OCI-LY1 (cell line): ENCODE results near the gene YIPF1.

Experiments used
- H2AFZ ChIP-seq: fragments of 200-600 bp; sonication (generic), shearing (Covaris generic); 2 replicates; pipeline ENCODE4 v1.6.0; 2014; ENCODE audit warnings: antibody characterized with exemption, mild to moderate bottlenecking, low read length
- H3F3A ChIP-seq: fragments of 200-600 bp; sonication (generic), shearing (Covaris generic); 2 replicates; pipeline ENCODE4 v1.6.0; 2014; ENCODE audit warnings: mild to moderate bottlenecking, antibody characterized with exemption, low read length, moderate library complexity; ENCODE audit not compliant: insufficient read depth
- H3K27ac ChIP-seq: fragments of 200-600 bp; sonication (generic); 2 replicates; pipeline ENCODE4 v1.5.1; 2014; ENCODE audit warnings: low read length, mixed run types, mild to moderate bottlenecking, low read depth; ENCODE audit not compliant: poor library complexity, severe bottlenecking
- H3K27me3 ChIP-seq: fragments of 200-600 bp; sonication (generic); 2 replicates; pipeline ENCODE4 v1.6.0; 2014; ENCODE audit warnings: antibody characterized with exemption, mild to moderate bottlenecking, low read length, moderate library complexity; ENCODE audit not compliant: insufficient read depth
- H3K36me3 ChIP-seq: fragments of 200-600 bp; sonication (generic); 2 replicates; pipeline ENCODE4 v1.6.1; 2014; ENCODE audit warnings: mild to moderate bottlenecking, antibody characterized with exemption, low read length, moderate library complexity, mixed read lengths; ENCODE audit not compliant: insufficient read depth
- H3K4me1 ChIP-seq: fragments of 200-600 bp; sonication (generic); 2 replicates; pipeline ENCODE4 v1.5.1; 2014; ENCODE audit warnings: mild to moderate bottlenecking, low read length, moderate library complexity; ENCODE audit not compliant: insufficient read depth, severe bottlenecking
- H3K4me2 ChIP-seq: fragments of 200-600 bp; sonication (generic), shearing (Covaris generic); 2 replicates; pipeline ENCODE4 v1.6.1; 2014; ENCODE audit warnings: low read length
- H3K4me3 ChIP-seq: fragments of 200-600 bp; sonication (generic); 2 replicates; pipeline ENCODE4 v1.5.1; 2014; ENCODE audit warnings: low read length, low read depth, mild to moderate bottlenecking, mixed read lengths; ENCODE audit not compliant: poor library complexity, severe bottlenecking
- H3K79me2 ChIP-seq: fragments of 200-600 bp; shearing (Covaris generic); 2 replicates; pipeline ENCODE4 v1.6.1; 2016; ENCODE audit warnings: mixed run types, low read length, mixed read lengths; ENCODE audit not compliant: insufficient read depth
- H3K9ac ChIP-seq: fragments of 200-600 bp; sonication (generic), shearing (Covaris generic); 2 replicates; pipeline ENCODE4 v1.6.1; 2014; ENCODE audit warnings: mild to moderate bottlenecking, low read length, mixed read lengths
- H3K9me2 ChIP-seq: fragments of 200-600 bp; sonication (generic), shearing (Covaris generic); 2 replicates; pipeline ENCODE4 v1.6.1; 2014; ENCODE audit warnings: low read depth, mild to moderate bottlenecking, low read length, mixed read lengths
- H3K9me3 ChIP-seq: fragments of 200-600 bp; shearing (Covaris generic); 2 replicates; pipeline ENCODE4 v1.6.1; 2014; ENCODE audit warnings: low read length, mixed read lengths
- H4K20me1 ChIP-seq: fragments of 200-600 bp; sonication (generic), shearing (Covaris generic); 2 replicates; pipeline ENCODE4 v1.6.0; 2016; ENCODE audit warnings: mild to moderate bottlenecking, low read length; ENCODE audit not compliant: insufficient read depth
- EZH2 ChIP-seq: fragments of 200-600 bp; sonication (generic), shearing (Covaris generic); IDR thresholded peaks from 2 replicates; pipeline ENCODE4 v1.8.0; 2017; ENCODE audit warnings: borderline replicate concordance, mixed run types, mild to moderate bottlenecking, antibody characterized with exemption, low read length, moderate library complexity, mixed read lengths
- TF ChIP-seq, protein P1 (sequence below): fragments of 200-600 bp; sonication (generic), shearing (Covaris generic); IDR thresholded peaks from 2 replicates; pipeline ENCODE4 v1.5.1; 2017; ENCODE audit warnings: mild to moderate bottlenecking, antibody characterized with exemption, low read length, moderate library complexity, mixed read lengths

The YIPF1 gene

DNA sequence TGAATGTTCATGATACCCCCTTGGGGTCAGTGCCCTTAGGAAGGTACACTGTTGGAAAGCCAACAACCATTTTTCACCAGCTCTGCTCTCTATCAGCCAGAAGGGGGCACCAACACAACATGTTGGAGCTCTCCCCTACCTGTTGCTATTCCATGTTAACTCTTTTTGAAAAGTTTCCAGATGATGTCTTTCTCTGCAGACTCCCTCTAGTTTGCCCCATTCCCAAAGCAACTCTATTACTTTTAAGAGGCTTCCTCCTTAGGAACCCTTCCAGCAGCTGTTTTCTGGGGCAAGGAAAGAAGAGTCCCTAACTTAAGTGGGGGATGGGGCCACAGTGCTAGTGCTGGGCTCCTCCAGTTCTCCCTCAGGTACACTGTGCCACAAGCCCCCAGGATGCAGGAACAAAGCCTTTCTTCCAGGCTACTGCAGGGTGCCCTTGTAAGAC is 28.6 kb downstream of the YIPF1 start:
- no peaks in the 10 kb centered on the region for H3K9me2 ChIP-seq
- H3K9ac ChIP-seq, result no peak overlapping the region
- no peaks in the 10 kb centered on the region for H4K20me1 ChIP-seq
- peak overlapping the region; percentile 56 for H3K27ac ChIP-seq
- H3K4me2 ChIP-seq, result no peak overlapping the region
- H3K36me3 ChIP-seq, result peaks cover 29% of the 10 kb centered on the region; the same call in 1 of the 2 replicates
- H3K9me3 ChIP-seq, result no peaks in the 10 kb centered on the region
- no peaks in the 10 kb centered on the region for H3F3A ChIP-seq
- no peaks in the 10 kb centered on the region for H3K79me2 ChIP-seq
- peaks cover 24% of the 10 kb centered on the region for H3K4me1 ChIP-seq
- H3K27me3 ChIP-seq, result no peaks in the 10 kb centered on the region
- H2AFZ ChIP-seq, result no peak overlapping the region
- TF ChIP-seq, protein P1, sequence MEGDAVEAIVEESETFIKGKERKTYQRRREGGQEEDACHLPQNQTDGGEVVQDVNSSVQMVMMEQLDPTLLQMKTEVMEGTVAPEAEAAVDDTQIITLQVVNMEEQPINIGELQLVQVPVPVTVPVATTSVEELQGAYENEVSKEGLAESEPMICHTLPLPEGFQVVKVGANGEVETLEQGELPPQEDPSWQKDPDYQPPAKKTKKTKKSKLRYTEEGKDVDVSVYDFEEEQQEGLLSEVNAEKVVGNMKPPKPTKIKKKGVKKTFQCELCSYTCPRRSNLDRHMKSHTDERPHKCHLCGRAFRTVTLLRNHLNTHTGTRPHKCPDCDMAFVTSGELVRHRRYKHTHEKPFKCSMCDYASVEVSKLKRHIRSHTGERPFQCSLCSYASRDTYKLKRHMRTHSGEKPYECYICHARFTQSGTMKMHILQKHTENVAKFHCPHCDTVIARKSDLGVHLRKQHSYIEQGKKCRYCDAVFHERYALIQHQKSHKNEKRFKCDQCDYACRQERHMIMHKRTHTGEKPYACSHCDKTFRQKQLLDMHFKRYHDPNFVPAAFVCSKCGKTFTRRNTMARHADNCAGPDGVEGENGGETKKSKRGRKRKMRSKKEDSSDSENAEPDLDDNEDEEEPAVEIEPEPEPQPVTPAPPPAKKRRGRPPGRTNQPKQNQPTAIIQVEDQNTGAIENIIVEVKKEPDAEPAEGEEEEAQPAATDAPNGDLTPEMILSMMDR, result peak; percentile 97
- no peak for TF ChIP-seq EZH2
- H3K4me3 ChIP-seq, result no peak overlapping the region

DNA sequence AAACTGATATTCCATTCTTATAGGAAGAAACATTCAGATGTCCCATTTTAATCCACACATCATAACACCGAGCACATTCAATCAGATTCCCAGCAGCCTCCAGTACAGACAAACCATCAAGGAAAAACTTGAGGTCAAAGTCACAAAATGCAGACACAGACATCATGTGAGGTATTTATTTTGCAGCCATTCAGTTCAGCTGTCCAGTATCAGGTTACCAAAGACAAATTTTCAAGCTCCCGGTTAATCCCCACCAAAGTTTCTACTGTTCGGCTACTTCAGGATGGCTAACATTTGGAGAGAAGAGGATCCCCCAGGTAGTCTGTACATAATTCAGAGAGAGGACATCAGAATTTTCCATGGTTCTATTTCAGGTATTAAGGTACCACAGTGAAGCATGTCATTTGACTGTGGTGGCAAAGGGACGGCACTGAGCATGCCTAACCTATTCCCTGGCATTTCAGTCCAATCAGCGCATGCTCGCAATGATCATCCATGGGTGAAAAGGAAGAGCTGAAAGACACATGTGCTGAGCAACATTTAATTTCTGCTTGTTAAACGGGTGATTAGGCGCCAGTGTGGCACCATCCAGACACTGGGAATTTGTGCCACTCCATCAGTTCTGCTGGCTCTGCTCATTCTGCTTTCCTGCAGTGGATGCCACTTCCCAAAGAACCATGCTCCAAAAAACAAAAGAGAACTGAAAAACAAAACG is 37.9 kb downstream of the YIPF1 start:
- Histone ChIP-seq H3K36me3 (peaks cover 48% of the 10 kb centered on the region), H3K4me1 (no peaks in the 10 kb centered on the region), H3K4me3 (no peak overlapping the region), H3K9me3 (no peaks in the 10 kb centered on the region), H3F3A (no peaks in the 10 kb centered on the region), H3K27me3 (no peaks in the 10 kb centered on the region), H2AFZ (no peak overlapping the region), H3K79me2 (no peaks in the 10 kb centered on the region), H3K9me2 (no peaks in the 10 kb centered on the region), H3K9ac (no peak overlapping the region), H4K20me1 (no peaks in the 10 kb centered on the region), H3K4me2 (no peak overlapping the region), H3K27ac (no peak overlapping the region)
- no peak for TF ChIP-seq EZH2
- TF ChIP-seq, protein P1, result no peak

DNA sequence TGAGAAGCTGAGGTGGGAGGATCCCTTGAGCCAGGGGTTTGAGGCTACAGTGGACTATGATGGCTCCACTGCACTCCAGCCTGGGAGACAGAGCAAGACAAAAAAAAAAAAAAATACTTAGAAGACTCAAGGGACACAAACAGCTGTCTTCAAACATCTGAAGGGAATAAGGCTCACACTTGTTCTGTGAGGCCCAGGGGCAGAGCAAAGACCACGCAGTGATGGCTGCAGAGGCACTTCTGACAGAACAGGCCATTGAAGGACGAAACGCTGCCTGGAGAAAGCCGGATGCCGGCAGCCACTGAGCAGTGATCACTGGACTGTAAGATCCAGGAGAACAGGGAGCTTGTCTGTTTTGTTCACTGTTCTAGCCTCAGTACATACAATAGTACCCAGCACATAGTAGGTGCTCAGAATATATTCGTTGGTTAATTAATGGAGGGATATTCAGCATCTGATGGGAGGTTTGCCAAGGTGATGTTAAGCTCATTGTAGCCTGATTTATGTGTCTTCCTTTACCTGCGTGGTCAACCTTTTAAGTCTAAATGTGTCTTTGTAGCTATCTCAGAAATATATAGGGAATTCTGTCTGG is 39.4 kb downstream of the YIPF1 start:
- no peak for TF ChIP-seq EZH2
- TF ChIP-seq, protein P1, result no peak
- Histone ChIP-seq H3K9me3 (no peaks in the 10 kb centered on the region), H3F3A (no peaks in the 10 kb centered on the region), H3K4me2 (no peak overlapping the region), H3K9ac (no peak overlapping the region), H3K4me1 (no peaks in the 10 kb centered on the region), H3K9me2 (no peaks in the 10 kb centered on the region), H3K27me3 (no peaks in the 10 kb centered on the region), H3K79me2 (no peaks in the 10 kb centered on the region), H4K20me1 (no peaks in the 10 kb centered on the region), H3K36me3 (peaks cover 37% of the 10 kb centered on the region), H3K27ac (no peak overlapping the region), H3K4me3 (no peak overlapping the region), H2AFZ (no peak overlapping the region)
